GM13977 (cell line): ENCODE measurements around the gene DRC1.

ENCODE experiments used
- DNase-seq: peaks from one replicate; pipeline ENCODE4 v3.0.0; 2012; ENCODE audit warnings: low spot score
- in situ Hi-C: fragments of 300-500 bp; cut with MboI; formaldehyde crosslinking; loops from one replicate; pipeline ENCODE4 v1.12.0; 2022; ENCODE audit warnings: low sequenced_read_pairs, low pct_unique_long_range_greater_than_20kb, mixed read lengths, inconsistent platforms; ENCODE audit not compliant: unreplicated experiment
- TF ChIP-seq, protein P1 (sequence below): IDR thresholded peaks from 2 replicates; pipeline ENCODE4 v1.5.1; 2012; ENCODE audit warnings: mild to moderate bottlenecking, control low read depth; ENCODE audit not compliant: insufficient read depth; ENCODE audit errors: extremely low read depth, missing control alignments

DRC1 gene

GRCh38 chr2:26479131-26479788 lies 77.5 kb downstream of the DRC1 start:
- TF ChIP-seq, protein P1, sequence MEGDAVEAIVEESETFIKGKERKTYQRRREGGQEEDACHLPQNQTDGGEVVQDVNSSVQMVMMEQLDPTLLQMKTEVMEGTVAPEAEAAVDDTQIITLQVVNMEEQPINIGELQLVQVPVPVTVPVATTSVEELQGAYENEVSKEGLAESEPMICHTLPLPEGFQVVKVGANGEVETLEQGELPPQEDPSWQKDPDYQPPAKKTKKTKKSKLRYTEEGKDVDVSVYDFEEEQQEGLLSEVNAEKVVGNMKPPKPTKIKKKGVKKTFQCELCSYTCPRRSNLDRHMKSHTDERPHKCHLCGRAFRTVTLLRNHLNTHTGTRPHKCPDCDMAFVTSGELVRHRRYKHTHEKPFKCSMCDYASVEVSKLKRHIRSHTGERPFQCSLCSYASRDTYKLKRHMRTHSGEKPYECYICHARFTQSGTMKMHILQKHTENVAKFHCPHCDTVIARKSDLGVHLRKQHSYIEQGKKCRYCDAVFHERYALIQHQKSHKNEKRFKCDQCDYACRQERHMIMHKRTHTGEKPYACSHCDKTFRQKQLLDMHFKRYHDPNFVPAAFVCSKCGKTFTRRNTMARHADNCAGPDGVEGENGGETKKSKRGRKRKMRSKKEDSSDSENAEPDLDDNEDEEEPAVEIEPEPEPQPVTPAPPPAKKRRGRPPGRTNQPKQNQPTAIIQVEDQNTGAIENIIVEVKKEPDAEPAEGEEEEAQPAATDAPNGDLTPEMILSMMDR: no peak
- in situ Hi-C loops: no loop called here
- DNase-seq: no peak

DNA sequence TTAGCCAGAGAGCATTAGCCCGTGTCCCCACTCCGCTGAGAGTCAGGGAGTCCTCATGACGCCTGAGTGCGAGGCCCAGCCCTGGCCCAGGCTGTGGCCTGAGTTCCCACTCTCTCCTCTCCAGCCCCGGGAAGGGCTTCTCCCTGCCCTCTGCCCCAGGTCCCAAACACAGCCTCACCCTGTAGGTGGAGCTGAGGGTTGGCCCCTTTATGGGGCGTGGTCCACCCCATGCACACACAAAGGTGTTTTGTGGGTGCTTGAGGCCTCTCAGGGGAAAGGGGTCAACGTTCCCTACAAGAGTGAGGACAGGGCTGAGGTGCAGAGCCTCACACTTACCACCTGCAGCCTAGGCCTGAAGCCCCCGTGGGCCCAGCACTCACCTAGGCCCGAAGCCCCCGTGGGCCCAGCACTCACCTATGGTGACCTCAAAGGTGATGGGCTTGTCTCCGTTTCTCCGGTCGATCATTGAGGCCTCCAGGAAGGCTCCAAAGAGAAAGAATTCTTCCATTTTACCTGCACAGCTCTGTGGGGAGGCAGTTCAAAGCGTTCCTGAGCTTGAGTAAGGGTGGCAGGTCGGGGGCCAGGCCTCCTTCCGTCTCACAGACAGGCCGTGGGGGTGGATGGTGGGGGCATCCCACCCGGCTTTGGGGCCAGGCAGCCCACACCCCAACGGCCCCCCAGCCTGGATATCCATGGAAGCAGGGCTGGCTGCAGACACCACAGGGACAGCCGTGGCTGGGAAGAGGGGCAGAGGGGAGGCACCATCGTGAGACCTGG lies 78.3 kb downstream of the DRC1 start:
- no peak for DNase-seq
- in situ Hi-C loops: no loop called here
- TF ChIP-seq, protein P1: no peak

GRCh38 chr2:26480566-26481423 lies 79.1 kb downstream of the DRC1 start:
- TF ChIP-seq, protein P1: no peak
- in situ Hi-C loops: no loop called here
- DNase-seq: no peak

- in situ Hi-C loops: no loop called here
- no peak for DNase-seq
- TF ChIP-seq, protein P1: no peak
These were observed 80.0 kb downstream of the DRC1 start for GRCh38 chr2:26481706-26482105.

DNA sequence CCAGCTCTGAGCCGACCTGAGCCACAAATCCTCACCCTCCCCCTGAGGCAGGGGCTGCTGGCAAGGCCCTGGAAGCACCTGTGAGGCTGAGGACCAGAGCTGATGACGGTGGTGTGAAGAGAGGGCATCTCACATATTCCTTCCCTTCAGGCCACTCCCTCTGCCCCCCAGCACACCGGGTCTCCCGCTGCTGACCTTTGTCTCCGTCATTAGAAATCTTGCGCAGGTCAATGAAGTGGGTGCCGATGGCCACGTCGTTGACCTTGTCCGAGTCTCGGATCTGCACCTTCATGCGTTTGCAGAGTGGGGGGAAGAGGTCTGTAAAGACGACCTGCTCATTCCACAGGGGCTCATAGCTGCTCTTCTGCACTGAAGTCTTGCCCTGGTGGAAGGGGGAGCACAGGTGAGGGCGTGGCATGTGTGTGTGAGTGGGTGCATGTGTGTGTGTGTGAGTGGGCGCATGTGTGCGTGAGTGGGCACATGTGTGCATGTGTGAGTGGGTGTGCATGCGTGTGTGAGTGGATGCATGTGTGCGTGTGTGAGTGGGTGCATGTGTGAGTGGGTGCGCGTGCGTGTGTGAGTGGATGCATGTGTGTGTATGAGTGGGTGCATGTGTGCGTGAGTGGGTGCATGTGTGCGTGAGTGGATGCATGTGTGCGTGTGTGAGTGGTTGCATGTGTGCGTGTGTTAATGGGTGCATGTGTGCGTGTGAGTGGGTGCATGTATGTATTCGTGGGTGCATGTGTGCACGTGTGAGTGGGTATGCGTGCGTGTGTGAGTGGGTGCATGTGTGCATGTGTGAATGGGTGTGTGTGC lies 80.7 kb downstream of the DRC1 start:
- in situ Hi-C loops: no loop called here
- no peak for DNase-seq
- TF ChIP-seq, protein P1: no peak

DNA sequence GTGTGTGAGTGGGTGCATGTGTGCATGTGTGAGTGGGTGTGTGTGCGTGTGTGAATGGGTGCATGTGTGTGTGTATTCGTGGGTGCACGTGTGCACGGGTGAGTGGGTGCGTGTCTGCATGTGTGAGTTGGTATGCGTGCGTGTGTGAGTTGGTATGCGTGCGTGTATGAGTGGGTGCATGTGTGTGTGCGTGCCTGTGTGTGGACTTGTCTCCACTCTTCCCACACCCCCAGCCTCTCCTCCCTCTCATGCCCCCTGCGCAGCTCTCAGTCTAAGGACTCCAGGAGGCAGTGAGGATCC lies 81.3 kb downstream of the DRC1 start:
- no peak for DNase-seq
- TF ChIP-seq, protein P1: no peak
- in situ Hi-C loops: no loop called here
